Loucy (cell line): ENCODE results near the gene PSMA2.

Source experiments
- H2AFZ ChIP-seq: fragments of 200-600 bp; sonication (generic); 2 replicates; pipeline ENCODE4 v1.6.0; 2016; ENCODE audit warnings: antibody characterized with exemption, mild to moderate bottlenecking, low read length, moderate library complexity
- H3F3A ChIP-seq: fragments of 200-600 bp; 2 replicates; pipeline ENCODE4 v1.6.0; 2016; ENCODE audit warnings: antibody characterized with exemption, low read depth, mild to moderate bottlenecking
- H3K27me3 ChIP-seq: fragments of 200-600 bp; sonication (generic); 2 replicates; pipeline ENCODE4 v1.6.1; 2014; ENCODE audit warnings: low read length, mild to moderate bottlenecking; ENCODE audit not compliant: insufficient read depth, poor library complexity, severe bottlenecking
- H3K36me3 ChIP-seq: fragments of 200-600 bp; sonication (generic); 2 replicates; pipeline ENCODE4 v1.6.1; 2016; ENCODE audit warnings: low read length; ENCODE audit not compliant: insufficient read depth
- H3K4me1 ChIP-seq: fragments of 200-600 bp; sonication (generic); 2 replicates; pipeline ENCODE4 v1.5.1; 2014; ENCODE audit warnings: low read length, mild to moderate bottlenecking; ENCODE audit not compliant: insufficient read depth, poor library complexity, severe bottlenecking
- H3K4me2 ChIP-seq: fragments of 200-600 bp; sonication (generic); 2 replicates; pipeline ENCODE4 v1.6.0; 2014; ENCODE audit warnings: antibody characterized with exemption, low read length, low read depth, mild to moderate bottlenecking; ENCODE audit not compliant: poor library complexity, severe bottlenecking
- H3K4me3 ChIP-seq: fragments of 200-600 bp; sonication (generic); 2 replicates; pipeline ENCODE4 v1.5.1; 2014; ENCODE audit warnings: low read length, mild to moderate bottlenecking, mixed read lengths; ENCODE audit not compliant: poor library complexity, severe bottlenecking
- H3K79me2 ChIP-seq: fragments of 200-600 bp; sonication (generic); 2 replicates; pipeline ENCODE4 v1.6.1; 2014; ENCODE audit warnings: low read length; ENCODE audit not compliant: insufficient read depth
- H3K9ac ChIP-seq: fragments of 200-600 bp; sonication (generic); 2 replicates; pipeline ENCODE4 v1.6.0; 2014; ENCODE audit warnings: mild to moderate bottlenecking, low read depth, low read length, moderate library complexity; ENCODE audit not compliant: poor library complexity, severe bottlenecking
- H3K9me2 ChIP-seq: fragments of 200-600 bp; sonication (generic); replicated peaks from 2 replicates; pipeline ENCODE4 v1.6.1; 2016; ENCODE audit warnings: low read depth, low read length, mixed read lengths
- H3K9me3 ChIP-seq: fragments of 200-600 bp; sonication (generic); 2 replicates; pipeline ENCODE4 v1.6.1; 2014; ENCODE audit warnings: mild to moderate bottlenecking, antibody characterized with exemption, low read length, low read depth; ENCODE audit not compliant: insufficient read depth
- H4K20me1 ChIP-seq: fragments of 200-600 bp; sonication (generic); 2 replicates; pipeline ENCODE4 v1.6.0; 2014; ENCODE audit warnings: antibody characterized with exemption, low read length, mild to moderate bottlenecking; ENCODE audit not compliant: insufficient read depth, poor library complexity, severe bottlenecking
- CTCF ChIP-seq: fragments of 200-600 bp; sonication (generic); conservative IDR thresholded peaks from 2 replicates; pipeline ENCODE4 v1.5.1; 2014; ENCODE audit warnings: mild to moderate bottlenecking, antibody characterized with exemption, low read length
- EZH2phosphoT487 ChIP-seq: fragments of 200-600 bp; IDR thresholded peaks from 2 replicates; pipeline ENCODE4 v1.6.1; 2018; ENCODE audit warnings: antibody characterized with exemption, mild to moderate bottlenecking, moderate library complexity, borderline replicate concordance

Gene PSMA2

GRCh38 chr7:42932811-42933591, 1.0 kb upstream of the PSMA2 start:
- Histone ChIP-seq H2AFZ (peak overlapping the region; percentile 95), H3K9me2 (no peaks in the 10 kb centered on the region), H3K36me3 (0 out of 2 replicates have a peak, but pooled peaks cover 8% of the 10 kb centered on the region), H3K4me1 (peaks cover 58% of the 10 kb centered on the region), H3K79me2 (peaks cover 84% of the 10 kb centered on the region), H3K4me2 (peak overlapping the region; percentile 94), H3K9me3 (no peaks in the 10 kb centered on the region), H3K4me3 (peak overlapping the region; percentile 90), H3F3A (no peaks in the 10 kb centered on the region), H3K27me3 (no peaks in the 10 kb centered on the region), H3K9ac (peak overlapping the region; percentile 93), H4K20me1 (peaks cover 52% of the 10 kb centered on the region)
- TF ChIP-seq CTCF (no peak), EZH2phosphoT487 (no peak)

GRCh38 chr7:42931447-42931833, 534 bp downstream of the PSMA2 start:
- no peaks in the 10 kb centered on the region for H3F3A ChIP-seq
- peak overlapping the region; percentile 100 for H3K4me2 ChIP-seq
- H3K79me2 ChIP-seq = peaks cover 95% of the 10 kb centered on the region
- H3K36me3 ChIP-seq = peaks cover 12% of the 10 kb centered on the region; the same call in 1 of the 2 replicates
- no peak for TF ChIP-seq EZH2phosphoT487
- TF ChIP-seq CTCF = no peak
- peak overlapping the region; percentile 82 for H2AFZ ChIP-seq
- no peaks in the 10 kb centered on the region for H3K9me3 ChIP-seq
- H3K27me3 ChIP-seq = no peaks in the 10 kb centered on the region
- peaks cover 65% of the 10 kb centered on the region for H4K20me1 ChIP-seq
- peaks cover 73% of the 10 kb centered on the region for H3K4me1 ChIP-seq
- H3K9me2 ChIP-seq = no peaks in the 10 kb centered on the region
- peak overlapping the region; percentile 93 for H3K9ac ChIP-seq
- H3K4me3 ChIP-seq = peak overlapping the region; percentile 90

- no peak overlapping the region for H2AFZ ChIP-seq
Measured at GRCh38 chr7:42930889-42931288, 1.1 kb downstream of the PSMA2 start.

More at GRCh38 chr7:42930889-42931288, 1.1 kb downstream of the PSMA2 start:
- Histone ChIP-seq H3K4me1 (peaks cover 72% of the 10 kb centered on the region), H3K9me2 (no peaks in the 10 kb centered on the region), H3F3A (no peaks in the 10 kb centered on the region), H3K79me2 (peaks cover 97% of the 10 kb centered on the region), H4K20me1 (peaks cover 68% of the 10 kb centered on the region), H3K9ac (peak overlapping the region; percentile 93), H3K4me3 (peak overlapping the region; percentile 90), H3K36me3 (peaks cover 13% of the 10 kb centered on the region), H3K27me3 (no peaks in the 10 kb centered on the region), H3K9me3 (no peaks in the 10 kb centered on the region), H3K4me2 (peak overlapping the region; percentile 100)
- no peak for TF ChIP-seq EZH2phosphoT487
- no peak for TF ChIP-seq CTCF
